Measurements from ENCODE around the gene TRRAP. TPM values are rescaled to one million over a fixed set of nuclear protein-coding genes. Genes with fewer than 3 reads are reported as not detected.

The TRRAP gene
- polyA plus RNA-seq, 1 donor from 2014 or later = 12.9 TPM

DNA sequence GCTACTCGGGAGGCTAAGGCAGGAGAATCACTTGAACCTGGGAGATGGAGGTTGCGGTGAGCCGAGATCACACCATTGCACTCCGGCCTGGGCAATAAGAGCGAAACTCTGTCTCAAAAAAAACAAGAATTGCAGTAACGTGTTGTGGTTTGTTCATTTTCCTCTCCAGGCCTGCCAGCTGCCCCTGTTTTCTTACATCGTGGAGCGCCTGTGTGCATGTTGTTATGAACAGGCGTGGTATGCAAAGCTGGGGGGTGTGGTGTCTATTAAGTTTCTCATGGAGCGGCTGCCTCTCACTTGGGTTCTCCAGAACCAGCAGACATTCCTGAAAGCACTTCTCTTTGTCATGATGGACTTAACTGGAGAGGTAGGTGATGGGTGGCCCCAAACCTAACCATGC lies 52.1 kb downstream of the TRRAP start:
- Histone ChIP-seq H3K9me2 (ENCODE audit: insufficient read depth, low read length) (no peaks in the 10 kb centered on the region), H3K27me3 (ENCODE audit: insufficient read depth, low read depth, low read length) (no peaks in the 10 kb centered on the region), H2AFZ (ENCODE audit: low read depth, low read length) (no peak overlapping the region), H3K4me3 (ENCODE audit: low read length) (no peak overlapping the region), H3K27ac (ENCODE audit: low read length) (no peak overlapping the region), H3F3A (ENCODE audit: insufficient read depth, low read length, poor library complexity, severe bottlenecking) (no peaks in the 10 kb centered on the region), H3K79me2 (replicated peaks; ENCODE audit: insufficient read depth, low read length) (no peaks in the 10 kb centered on the region), H3K4me2 (ENCODE audit: low read length) (no peak overlapping the region), H3K9ac (ENCODE audit: low read length) (no peak overlapping the region), H4K20me1 (ENCODE audit: insufficient read depth) (no peaks in the 10 kb centered on the region), H3K9me3 (ENCODE audit: low read length) (no peaks in the 10 kb centered on the region), H3K36me3 (ENCODE audit: insufficient read depth, low read length) (peaks cover 7% of the 10 kb centered on the region)
- TF ChIP-seq EP300 (conservative IDR thresholded peaks at IDR 0.05; ENCODE audit: poor library complexity, severe bottlenecking) (no peak), MXI1 (conservative IDR thresholded peaks at IDR 0.05; ENCODE audit: poor library complexity, severe bottlenecking) (no peak), TAF1 (IDR thresholded peaks at IDR 0.05; ENCODE audit: low read depth) (no peak), RAD21 (conservative IDR thresholded peaks at IDR 0.05) (no peak), SMC3 (conservative IDR thresholded peaks at IDR 0.05; ENCODE audit: poor library complexity) (no peak), POLR2AphosphoS5 (IDR thresholded peaks at IDR 0.05) (no peak), EZH2 (IDR thresholded peaks at IDR 0.05; ENCODE audit: borderline replicate concordance, insufficient read depth, low read length, poor library complexity, severe bottlenecking) (no peak)
- TF ChIP-seq, protein P1, sequence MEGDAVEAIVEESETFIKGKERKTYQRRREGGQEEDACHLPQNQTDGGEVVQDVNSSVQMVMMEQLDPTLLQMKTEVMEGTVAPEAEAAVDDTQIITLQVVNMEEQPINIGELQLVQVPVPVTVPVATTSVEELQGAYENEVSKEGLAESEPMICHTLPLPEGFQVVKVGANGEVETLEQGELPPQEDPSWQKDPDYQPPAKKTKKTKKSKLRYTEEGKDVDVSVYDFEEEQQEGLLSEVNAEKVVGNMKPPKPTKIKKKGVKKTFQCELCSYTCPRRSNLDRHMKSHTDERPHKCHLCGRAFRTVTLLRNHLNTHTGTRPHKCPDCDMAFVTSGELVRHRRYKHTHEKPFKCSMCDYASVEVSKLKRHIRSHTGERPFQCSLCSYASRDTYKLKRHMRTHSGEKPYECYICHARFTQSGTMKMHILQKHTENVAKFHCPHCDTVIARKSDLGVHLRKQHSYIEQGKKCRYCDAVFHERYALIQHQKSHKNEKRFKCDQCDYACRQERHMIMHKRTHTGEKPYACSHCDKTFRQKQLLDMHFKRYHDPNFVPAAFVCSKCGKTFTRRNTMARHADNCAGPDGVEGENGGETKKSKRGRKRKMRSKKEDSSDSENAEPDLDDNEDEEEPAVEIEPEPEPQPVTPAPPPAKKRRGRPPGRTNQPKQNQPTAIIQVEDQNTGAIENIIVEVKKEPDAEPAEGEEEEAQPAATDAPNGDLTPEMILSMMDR (IDR thresholded peaks at IDR 0.05; ENCODE audit: poor library complexity, severe bottlenecking) = no peak
- TF ChIP-seq, protein P2, sequence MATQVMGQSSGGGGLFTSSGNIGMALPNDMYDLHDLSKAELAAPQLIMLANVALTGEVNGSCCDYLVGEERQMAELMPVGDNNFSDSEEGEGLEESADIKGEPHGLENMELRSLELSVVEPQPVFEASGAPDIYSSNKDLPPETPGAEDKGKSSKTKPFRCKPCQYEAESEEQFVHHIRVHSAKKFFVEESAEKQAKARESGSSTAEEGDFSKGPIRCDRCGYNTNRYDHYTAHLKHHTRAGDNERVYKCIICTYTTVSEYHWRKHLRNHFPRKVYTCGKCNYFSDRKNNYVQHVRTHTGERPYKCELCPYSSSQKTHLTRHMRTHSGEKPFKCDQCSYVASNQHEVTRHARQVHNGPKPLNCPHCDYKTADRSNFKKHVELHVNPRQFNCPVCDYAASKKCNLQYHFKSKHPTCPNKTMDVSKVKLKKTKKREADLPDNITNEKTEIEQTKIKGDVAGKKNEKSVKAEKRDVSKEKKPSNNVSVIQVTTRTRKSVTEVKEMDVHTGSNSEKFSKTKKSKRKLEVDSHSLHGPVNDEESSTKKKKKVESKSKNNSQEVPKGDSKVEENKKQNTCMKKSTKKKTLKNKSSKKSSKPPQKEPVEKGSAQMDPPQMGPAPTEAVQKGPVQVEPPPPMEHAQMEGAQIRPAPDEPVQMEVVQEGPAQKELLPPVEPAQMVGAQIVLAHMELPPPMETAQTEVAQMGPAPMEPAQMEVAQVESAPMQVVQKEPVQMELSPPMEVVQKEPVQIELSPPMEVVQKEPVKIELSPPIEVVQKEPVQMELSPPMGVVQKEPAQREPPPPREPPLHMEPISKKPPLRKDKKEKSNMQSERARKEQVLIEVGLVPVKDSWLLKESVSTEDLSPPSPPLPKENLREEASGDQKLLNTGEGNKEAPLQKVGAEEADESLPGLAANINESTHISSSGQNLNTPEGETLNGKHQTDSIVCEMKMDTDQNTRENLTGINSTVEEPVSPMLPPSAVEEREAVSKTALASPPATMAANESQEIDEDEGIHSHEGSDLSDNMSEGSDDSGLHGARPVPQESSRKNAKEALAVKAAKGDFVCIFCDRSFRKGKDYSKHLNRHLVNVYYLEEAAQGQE (IDR thresholded peaks at IDR 0.05; ENCODE audit: borderline replicate concordance) = no peak

- no peak for TF ChIP-seq EZH2 (IDR thresholded peaks at IDR 0.05; ENCODE audit: borderline replicate concordance, insufficient read depth, low read length, poor library complexity, severe bottlenecking)
- TF ChIP-seq, protein P2 (IDR thresholded peaks at IDR 0.05; ENCODE audit: borderline replicate concordance) = no peak
- H3K4me3 ChIP-seq (ENCODE audit: low read length) = no peak overlapping the region
- no peaks in the 10 kb centered on the region for H3F3A ChIP-seq (ENCODE audit: insufficient read depth, low read length, poor library complexity, severe bottlenecking)
- H3K27ac ChIP-seq (ENCODE audit: low read length) = no peak overlapping the region
- H3K9me3 ChIP-seq (ENCODE audit: low read length) = no peaks in the 10 kb centered on the region
- H3K79me2 ChIP-seq (replicated peaks; ENCODE audit: insufficient read depth, low read length) = no peaks in the 10 kb centered on the region
- H2AFZ ChIP-seq (ENCODE audit: low read depth, low read length) = no peak overlapping the region
- no peaks in the 10 kb centered on the region for H3K9me2 ChIP-seq (ENCODE audit: insufficient read depth, low read length)
- H3K4me2 ChIP-seq (ENCODE audit: low read length) = no peak overlapping the region
- no peaks in the 10 kb centered on the region for H3K27me3 ChIP-seq (ENCODE audit: insufficient read depth, low read depth, low read length)
- H3K36me3 ChIP-seq (ENCODE audit: insufficient read depth, low read length) = peaks cover 4% of the 10 kb centered on the region
- no peaks in the 10 kb centered on the region for H4K20me1 ChIP-seq (ENCODE audit: insufficient read depth)
- H3K9ac ChIP-seq (ENCODE audit: low read length) = no peak overlapping the region
These were observed 52.6 kb downstream of the TRRAP start for GRCh38 chr7:98930921-98931320.

All from neural cell (in vitro differentiated cells).